Measurements from ENCODE around the gene ZGPAT. TPM values are rescaled to one million over a fixed set of nuclear protein-coding genes. Genes with fewer than 3 reads are reported as not detected.
A peak's percentile ranks its signal among the peaks of the same experiment; 100 is the strongest.

The ZGPAT gene
- total and polyA plus RNA-seq, 10 of the 15 experiments (the other 5 are each of a cell fraction or from before 2014, with no cell fraction given): 0.58 to 52.9 (median 18.0) TPM

DNA sequence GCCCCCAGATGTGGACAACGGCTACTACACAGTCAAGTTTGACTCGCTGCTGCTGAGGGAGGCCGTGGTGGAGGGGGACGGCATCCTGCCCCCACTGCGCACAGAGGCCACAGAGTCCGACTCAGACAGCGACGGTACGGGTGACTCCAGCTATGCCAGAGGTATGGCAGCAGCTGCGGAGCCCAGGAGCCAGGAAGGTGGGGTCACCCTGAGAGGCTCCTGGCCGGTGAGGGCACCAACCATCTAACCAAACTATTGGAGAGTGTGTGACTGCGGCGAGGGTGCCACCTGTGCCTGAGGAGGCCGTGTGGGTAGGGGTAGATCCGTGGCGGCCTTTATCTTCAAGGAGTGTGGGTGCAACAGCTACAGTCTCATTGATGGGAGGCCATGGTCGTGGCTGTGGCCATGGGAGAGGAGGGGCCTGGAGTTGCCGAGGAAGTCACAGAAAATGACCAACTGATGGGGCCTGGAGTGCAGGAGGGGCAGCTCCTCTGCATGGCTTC lies 25.8 kb downstream of the ZGPAT start (continued):
- TF ChIP-seq, protein P1, sequence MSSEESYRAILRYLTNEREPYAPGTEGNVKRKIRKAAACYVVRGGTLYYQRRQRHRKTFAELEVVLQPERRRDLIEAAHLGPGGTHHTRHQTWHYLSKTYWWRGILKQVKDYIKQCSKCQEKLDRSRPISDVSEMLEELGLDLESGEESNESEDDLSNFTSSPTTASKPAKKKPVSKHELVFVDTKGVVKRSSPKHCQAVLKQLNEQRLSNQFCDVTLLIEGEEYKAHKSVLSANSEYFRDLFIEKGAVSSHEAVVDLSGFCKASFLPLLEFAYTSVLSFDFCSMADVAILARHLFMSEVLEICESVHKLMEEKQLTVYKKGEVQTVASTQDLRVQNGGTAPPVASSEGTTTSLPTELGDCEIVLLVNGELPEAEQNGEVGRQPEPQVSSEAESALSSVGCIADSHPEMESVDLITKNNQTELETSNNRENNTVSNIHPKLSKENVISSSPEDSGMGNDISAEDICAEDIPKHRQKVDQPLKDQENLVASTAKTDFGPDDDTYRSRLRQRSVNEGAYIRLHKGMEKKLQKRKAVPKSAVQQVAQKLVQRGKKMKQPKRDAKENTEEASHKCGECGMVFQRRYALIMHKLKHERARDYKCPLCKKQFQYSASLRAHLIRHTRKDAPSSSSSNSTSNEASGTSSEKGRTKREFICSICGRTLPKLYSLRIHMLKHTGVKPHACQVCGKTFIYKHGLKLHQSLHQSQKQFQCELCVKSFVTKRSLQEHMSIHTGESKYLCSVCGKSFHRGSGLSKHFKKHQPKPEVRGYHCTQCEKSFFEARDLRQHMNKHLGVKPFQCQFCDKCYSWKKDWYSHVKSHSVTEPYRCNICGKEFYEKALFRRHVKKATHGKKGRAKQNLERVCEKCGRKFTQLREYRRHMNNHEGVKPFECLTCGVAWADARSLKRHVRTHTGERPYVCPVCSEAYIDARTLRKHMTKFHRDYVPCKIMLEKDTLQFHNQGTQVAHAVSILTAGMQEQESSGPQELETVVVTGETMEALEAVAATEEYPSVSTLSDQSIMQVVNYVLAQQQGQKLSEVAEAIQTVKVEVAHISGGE (CRISPR knock-in tag; IDR thresholded peaks at IDR 0.05): no peak
- no peak for TF ChIP-seq CREM (IDR thresholded peaks at IDR 0.05; ENCODE audit: low read depth)
- no peak for TF ChIP-seq SMC3 (IDR thresholded peaks at IDR 0.05; ENCODE audit: borderline replicate concordance, low read length)
- TF ChIP-seq JUNB (IDR thresholded peaks at IDR 0.05): no peak

- ATAC-seq (no peak), FAIRE-seq (no peak), DNase-seq (ENCODE audit: low read depth, low spot score) (no peak)
- Histone ChIP-seq H3K4me2 (ENCODE audit: control insufficient read depth, insufficient read depth) (no peak overlapping the region), H3K27me3 (replicated peaks in 1 of 2; ENCODE audit: control insufficient read depth in 2 of 2, insufficient read depth in 2 of 2, low read length in 1 of 2) (no peaks in the 10 kb centered on the region), H3K9ac (ENCODE audit: control insufficient read depth, insufficient read depth, low read length) (no peak overlapping the region), H3K36me3 (ENCODE audit: control insufficient read depth in 2 of 2, insufficient read depth in 2 of 2, low read length in 1 of 2) (peaks cover 11 to 27% of the 10 kb centered on the region in 2 experiments; a peak in 3 of 4 replicates), H3K4me1 (ENCODE audit: control insufficient read depth, insufficient read depth, low read length) (peaks cover 53% of the 10 kb centered on the region), H3K79me2 (ENCODE audit: control insufficient read depth, insufficient read depth, low read length) (peaks cover 33% of the 10 kb centered on the region), H3K9me3 (replicated peaks; ENCODE audit: control insufficient read depth, insufficient read depth, low read length) (0 out of 3 replicates have a peak, but pooled peaks cover 1% of the 10 kb centered on the region), H4K20me1 (ENCODE audit: control insufficient read depth, insufficient read depth) (no peaks in the 10 kb centered on the region), H2AFZ (ENCODE audit: control insufficient read depth, low read depth, low read length) (no peak overlapping the region), H3K4me3 (no peak overlapping the region), H3K27ac (ENCODE audit: control insufficient read depth, insufficient read depth) (no peak overlapping the region)
- CTCF ChIA-PET: interaction anchor here (1.5 kb wide), 1 partner anchor 26 kb away, joined by 4 read pairs; the partner anchor contains the start of genes ARFRP1 and ZGPAT
- in situ Hi-C loops (cut with MboI): no loop called here
- SMC1A ChIA-PET (ENCODE audit: uncharacterized antibody, unreplicated experiment): no interaction called here
- TF ChIP-seq LARP7 (IDR thresholded peaks at IDR 0.05) (no peak), POLR2A (IDR thresholded peaks at IDR 0.05; ENCODE audit: low read depth, low read length) (peak; percentile 11; the same call in 1 of the 2 replicates)
- intact Hi-C loops (cut with micrococcal nuclease; ENCODE audit: unreplicated experiment): no loop called here
- POLR2A ChIA-PET: no interaction called here
- RAD21 ChIA-PET (ENCODE audit: unreplicated experiment): interaction anchor here (1.2 kb wide), 1 partner anchor 36 kb away, joined by 3 read pairs; no protein-coding TSS in a partner anchor
- 96% methylated on average over 25 of the region's 25 CpGs for WGBS (ENCODE audit: insufficient coverage, insufficient replicate concordance, low lambda C conversion rate, missing lambda C conversion rate)
- no TSS peak for BruUV-seq (replicated peaks)
Measured at GRCh38 chr20:63734111-63734945, 26.5 kb downstream of the ZGPAT start.

Measured in GM12878 (cell line).